H1 (cell line): ENCODE measurements around the gene EPHB1. TPM values are rescaled to one million over a fixed set of nuclear protein-coding genes. Genes with fewer than 3 reads are reported as not detected.

Experiments
- CTCF ChIA-PET: fragments of 300-600 bp; sonication (Branson Sonifier 250); formaldehyde crosslinking; loops from one replicate; lab custom pipeline; 2021; ENCODE audit not compliant: partially characterized antibody; lab: Charles Lee
- POLR2A ChIA-PET: fragments of 300-600 bp; sonication (Branson Sonifier 250); formaldehyde crosslinking; loops from one replicate; lab custom pipeline; 2021; ENCODE audit warnings: inconsistent platforms; ENCODE audit not compliant: partially characterized antibody; lab: Charles Lee
- DNase-seq, 2 experiments: peaks; one replicate each; pipeline versions ENCODE4 v3.0.0 to v3.0.0-alpha.2; 2010 to 2022; ENCODE audit warnings: low spot score in 2 of 2, low read depth in 1 of 2, mixed read lengths in 1 of 2
- FAIRE-seq: peaks from 2 replicates; lab custom pipeline; 2011; peaks lifted over from hg19 to GRCh38; lab: Jason Lieb, UNC
- H2AFZ ChIP-seq: 2 replicates; pipeline ENCODE4 v1.8.1; 2012; ENCODE audit warnings: low read length, inconsistent platforms
- H2AK5ac ChIP-seq: 2 replicates; pipeline ENCODE4 v1.6.1; 2013; ENCODE audit warnings: low read depth, low read length
- H2BK120ac ChIP-seq: replicated peaks from 2 replicates; pipeline ENCODE3; 2013; ENCODE audit warnings: low read depth, low read length, inconsistent platforms
- H2BK12ac ChIP-seq: 2 replicates; pipeline ENCODE4 v1.6.1; 2013; ENCODE audit warnings: low read depth, low read length
- H2BK15ac ChIP-seq: 2 replicates; pipeline ENCODE4 v1.6.1; 2013; ENCODE audit warnings: low read length
- H2BK20ac ChIP-seq: 2 replicates; pipeline ENCODE4 v1.6.1; 2013; ENCODE audit warnings: low read length
- H2BK5ac ChIP-seq: 2 replicates; pipeline ENCODE4 v1.6.1; 2013; ENCODE audit warnings: low read depth, low read length
- H3K14ac ChIP-seq: 2 replicates; pipeline ENCODE4 v1.6.1; 2013; ENCODE audit warnings: inconsistent platforms; ENCODE audit not compliant: insufficient read length
- H3K18ac ChIP-seq: 2 replicates; pipeline ENCODE4 v1.6.1; 2013; ENCODE audit warnings: low read length; ENCODE audit errors: extremely low read depth
- H3K23ac ChIP-seq: 2 replicates; pipeline ENCODE4 v1.6.1; 2013; ENCODE audit warnings: inconsistent platforms; ENCODE audit not compliant: insufficient read length
- H3K23me2 ChIP-seq: 2 replicates; pipeline ENCODE4 v1.6.1; 2013; ENCODE audit warnings: low read depth, low read length
- H3K27ac ChIP-seq: 2 replicates; pipeline ENCODE4 v1.6.1; 2011; ENCODE audit warnings: low read depth, low read length, inconsistent platforms
- H3K27me3 ChIP-seq, 4 experiments: replicated peaks in 1 of 4; 1 replicate in 1 of 4; 2 replicates in 3 of 4; pipeline versions ENCODE4 v1.6.1 to v1.8.1; 2011 to 2013; ENCODE audit warnings: low read length in 3 of 4, mild to moderate bottlenecking in 3 of 4, inconsistent platforms in 2 of 4, mixed read lengths in 2 of 4, moderate library complexity in 1 of 4; ENCODE audit not compliant: control insufficient read depth in 3 of 4, insufficient read depth in 3 of 4; ENCODE audit errors: extremely low read depth in 1 of 4
- H3K36me3 ChIP-seq, 4 experiments: 2 replicates each; pipeline versions ENCODE4 v1.6.1 to v1.8.1; 2011 to 2013; ENCODE audit warnings: mild to moderate bottlenecking in 4 of 4, low read length in 3 of 4, moderate library complexity in 2 of 4, control low read depth in 1 of 4, inconsistent platforms in 1 of 4; ENCODE audit not compliant: insufficient read depth in 4 of 4, control insufficient read depth in 2 of 4
- H3K4ac ChIP-seq: replicated peaks from 2 replicates; pipeline ENCODE3; 2013; ENCODE audit warnings: low read length, low read depth, mixed read lengths, inconsistent platforms; ENCODE audit not compliant: insufficient read length
- H3K4me1 ChIP-seq, 4 experiments: replicated peaks in 1 of 4; 1 replicate in 1 of 4; 2 replicates in 3 of 4; pipeline versions ENCODE4 v1.6.1 to v1.8.1; 2011 to 2013; ENCODE audit warnings: low read length in 3 of 4, inconsistent platforms in 2 of 4, mixed read lengths in 1 of 4; ENCODE audit not compliant: insufficient read depth in 4 of 4, control insufficient read depth in 3 of 4
- H3K4me2 ChIP-seq, 2 experiments: 2 replicates each; pipeline versions ENCODE4 v1.6.1 to v1.8.1; 2011 to 2013; ENCODE audit warnings: low read depth in 2 of 2, low read length in 2 of 2, control low read depth in 1 of 2, inconsistent platforms in 1 of 2, mild to moderate bottlenecking in 1 of 2; ENCODE audit not compliant: insufficient read depth in 1 of 2
- H3K4me3 ChIP-seq, 4 experiments: fragments of 200-600, 300-600 bp in 1 of 4; sonication (generic), shearing (Covaris generic), sonication (Bioruptor Twin) in 1 of 4; 2 replicates each; pipeline versions ENCODE4 v1.5.1 to v1.8.1; 2011 to 2016; ENCODE audit warnings: low read length in 4 of 4, low read depth in 3 of 4, control low read depth in 2 of 4, inconsistent platforms in 2 of 4, mild to moderate bottlenecking in 2 of 4, mixed read lengths in 1 of 4, moderate library complexity in 1 of 4; ENCODE audit not compliant: insufficient read depth in 2 of 4; ENCODE audit errors: extremely low read depth in 1 of 4
- H3K56ac ChIP-seq: replicated peaks from 2 replicates; pipeline ENCODE3; 2013; ENCODE audit warnings: low read depth, mild to moderate bottlenecking, mixed read lengths, low read length, inconsistent platforms; ENCODE audit not compliant: insufficient read length
- H3K79me1 ChIP-seq: 2 replicates; pipeline ENCODE4 v1.6.1; 2013; ENCODE audit warnings: low read depth, low read length, control low read depth
- H3K79me2 ChIP-seq, 2 experiments: 2 replicates each; pipeline versions ENCODE4 v1.6.1 to v1.8.1; 2012 to 2013; ENCODE audit warnings: low read length in 2 of 2, mild to moderate bottlenecking in 2 of 2, inconsistent platforms in 1 of 2; ENCODE audit not compliant: insufficient read depth in 2 of 2, control insufficient read depth in 1 of 2
- H3K9ac ChIP-seq, 4 experiments: replicated peaks in 1 of 4; 1 replicate in 1 of 4; 2 replicates in 3 of 4; pipeline versions ENCODE4 v1.6.1 to v1.8.1; 2011 to 2013; ENCODE audit warnings: low read depth in 3 of 4, low read length in 3 of 4, control low read depth in 2 of 4, mild to moderate bottlenecking in 2 of 4, moderate library complexity in 2 of 4, inconsistent platforms in 1 of 4; ENCODE audit errors: extremely low read depth in 1 of 4
- H3K9me3 ChIP-seq, 2 experiments: 2 replicates each; pipeline versions ENCODE4 v1.6.1 to v1.8.1; 2012 to 2013; ENCODE audit warnings: mild to moderate bottlenecking in 2 of 2, moderate library complexity in 2 of 2, control low read depth in 1 of 2, inconsistent platforms in 1 of 2, low read depth in 1 of 2, low read length in 1 of 2, mixed read lengths in 1 of 2; ENCODE audit not compliant: insufficient read depth in 2 of 2
- H4K20me1 ChIP-seq, 2 experiments: replicated peaks in 1 of 2; 2 replicates each; pipeline versions ENCODE3 to v1.8.1; 2011 to 2013; ENCODE audit warnings: inconsistent platforms in 2 of 2, low read length in 2 of 2, mild to moderate bottlenecking in 1 of 2; ENCODE audit not compliant: insufficient read depth in 2 of 2, control insufficient read depth in 1 of 2
- H4K5ac ChIP-seq: 2 replicates; pipeline ENCODE4 v1.6.1; 2013; ENCODE audit warnings: low read length, low read depth, mixed read lengths, inconsistent platforms; ENCODE audit not compliant: insufficient read length
- H4K8ac ChIP-seq: 2 replicates; pipeline ENCODE4 v1.8.0; 2013; ENCODE audit warnings: mild to moderate bottlenecking, moderate library complexity, low read length, inconsistent platforms; ENCODE audit not compliant: insufficient read depth; ENCODE audit errors: extremely low read depth
- H4K91ac ChIP-seq: replicated peaks from 2 replicates; pipeline ENCODE3; 2013; ENCODE audit warnings: low read length, mixed read lengths, inconsistent platforms; ENCODE audit not compliant: insufficient read length
- CBX8 ChIP-seq: fragments of 300-800, 300-1000 bp; sonication (generic); IDR thresholded peaks from 2 replicates; pipeline ENCODE4 v1.7.1; 2016; ENCODE audit warnings: low read depth, low read length, borderline replicate concordance
- CEBPB ChIP-seq: IDR thresholded peaks from 2 replicates; pipeline ENCODE4 v1.6.1; 2012; ENCODE audit warnings: low read depth, low read length
- MAFK ChIP-seq: IDR thresholded peaks from 2 replicates; pipeline ENCODE4 v1.6.1; 2012; ENCODE audit warnings: low read depth, mild to moderate bottlenecking, improper control_type of control experiment, low read length
- RFX5 ChIP-seq: IDR thresholded peaks from 2 replicates; pipeline ENCODE4 v1.6.1; 2011; ENCODE audit warnings: low read depth, low read length, improper control_type of control experiment, borderline replicate concordance
- WGBS, 2 experiments: shearing (Covaris generic) in 1 of 2; methylation state at CpG; one replicate each; pipeline versions ENCODE4 v1.1.6 to v1.1.7; 2013 to 2015; ENCODE audit warnings: low lambda C conversion rate in 2 of 2, mixed read lengths in 2 of 2, inconsistent platforms in 1 of 2, low coverage in 1 of 2, missing lambda C conversion rate in 1 of 2; ENCODE audit not compliant: insufficient replicate concordance in 2 of 2, insufficient coverage in 1 of 2, insufficient read length in 1 of 2; ENCODE audit errors: extremely low coverage in 1 of 2, missing lambda C conversion rate in 1 of 2; 5-methylcytosine and 5-hydroxymethylcytosine counted together
- polyA plus RNA-seq, 7 experiments: library from polyadenylated mRNA; depleted of rRNA in 3 of 7; stranded (reverse) in 5 of 7; unstranded in 2 of 7; fragments of >200 nt in 5 of 7; fragments of 200-250 nt in 2 of 7; gene quantifications; 1 replicate in 5 of 7; 2 replicates in 1 of 7; 4 replicates in 1 of 7; pipeline versions ENCODE4 v1.2.1 to v1.2.3, GENCODE V29; 2011 to 2013; ENCODE audit warnings: missing spikeins in 2 of 7, mixed read lengths in 2 of 7
- total RNA-seq: library from RNA; stranded (reverse); fragmentation: NEBNext Ultra II Directional; extraction: Animal tissue kit (Norgen Biotek cat#: 25700); gene quantifications from 2 replicates; pipeline ENCODE4 v1.2.1, GENCODE V29; 2021
- TF ChIP-seq, protein P1 (sequence below): IDR thresholded peaks from 2 replicates; pipeline ENCODE4 v1.6.1; 2011; ENCODE audit warnings: low read length, improper control_type of control experiment

EPHB1 gene
- total and polyA plus RNA-seq, 2 of the 8 experiments (the other 6 are each of a cell fraction or from before 2014, with no cell fraction given) = 3.5 to 5.9 TPM

DNA sequence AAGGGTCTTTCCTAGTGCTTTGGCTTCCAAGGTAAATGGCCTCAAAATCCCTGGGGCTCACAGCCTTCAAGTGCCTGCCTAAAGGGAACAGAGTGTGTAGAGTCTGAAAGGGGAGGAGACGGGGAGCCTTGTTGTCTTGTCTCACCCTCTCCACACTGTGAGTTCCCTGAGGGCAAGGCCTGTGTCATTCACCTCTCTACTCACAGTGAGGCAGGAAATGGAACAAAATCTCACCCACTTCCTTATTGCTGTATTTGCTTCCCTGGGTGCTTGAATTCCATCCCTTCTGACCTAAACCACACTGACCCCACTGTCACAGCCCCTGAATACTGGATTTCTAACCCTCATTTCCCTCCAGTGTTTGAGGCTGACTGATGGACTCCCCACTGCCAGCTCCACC is 197.5 kb downstream of the EPHB1 start:
- Histone ChIP-seq H3K23ac (no peak overlapping the region), H4K91ac (no peak overlapping the region), H2BK12ac (peak overlapping the region; percentile 40), H3K4me1 (peaks cover 2 to 15% (median 13%) of the 10 kb centered on the region in 4 experiments), H3K9me3 (no peaks in the 10 kb centered on the region), H4K8ac (no peak overlapping the region), H3K4ac (no peak overlapping the region), H4K20me1 (no peaks in the 10 kb centered on the region), H3K79me2 (no peaks in the 10 kb centered on the region), H2BK120ac (no peak overlapping the region), H2AK5ac (no peak overlapping the region), H3K27ac (no peak overlapping the region), H3K14ac (no peak overlapping the region), H3K18ac (peak overlapping the region; percentile 24; the same call in 1 of the 2 replicates), H2AFZ (no peak overlapping the region), H3K56ac (no peak overlapping the region), H3K36me3 (no peaks in the 10 kb centered on the region), H3K27me3 (no peaks in the 10 kb centered on the region), H2BK5ac (no peak overlapping the region), H3K9ac (no peak overlapping the region), H4K5ac (no peak overlapping the region), H3K23me2 (no peaks in the 10 kb centered on the region), H2BK20ac (0 out of 2 replicates have a peak overlapping the region, but pooled peaks have one; percentile 53), H3K4me3 (no peak overlapping the region), H2BK15ac (peak overlapping the region; percentile 63; the same call in 1 of the 2 replicates), H3K79me1 (no peaks in the 10 kb centered on the region), H3K4me2 (no peak overlapping the region)
- DNase-seq (no peak), FAIRE-seq (no peak)
- WGBS, 2 experiments = 0% methylated on average over 1 of the region's 1 CpG; no CpG with 5 or more reads in 1 of the 2 experiments
- ChIA-PET POLR2A (no interaction called here), CTCF (no interaction called here)
- TF ChIP-seq, protein P1, sequence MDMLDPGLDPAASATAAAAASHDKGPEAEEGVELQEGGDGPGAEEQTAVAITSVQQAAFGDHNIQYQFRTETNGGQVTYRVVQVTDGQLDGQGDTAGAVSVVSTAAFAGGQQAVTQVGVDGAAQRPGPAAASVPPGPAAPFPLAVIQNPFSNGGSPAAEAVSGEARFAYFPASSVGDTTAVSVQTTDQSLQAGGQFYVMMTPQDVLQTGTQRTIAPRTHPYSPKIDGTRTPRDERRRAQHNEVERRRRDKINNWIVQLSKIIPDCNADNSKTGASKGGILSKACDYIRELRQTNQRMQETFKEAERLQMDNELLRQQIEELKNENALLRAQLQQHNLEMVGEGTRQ = no peak
- TF ChIP-seq CEBPB (no peak), RFX5 (no peak), CBX8 (no peak), MAFK (no peak)
